HEK293 (cell line): ENCODE data around the gene BORCS6.

Experiments
- AEBP2 ChIP-seq: fragments of 450-650 bp; formaldehyde crosslinking; IDR thresholded peaks from 2 replicates; pipeline ENCODE4 v1.5.1; 2016; ENCODE audit warnings: missing biosample characterization, missing genetic modification characterization, borderline replicate concordance
- GFI1B ChIP-seq: fragments of 450-650 bp; formaldehyde crosslinking; IDR thresholded peaks from 2 replicates; pipeline ENCODE4 v1.5.1; 2016; ENCODE audit warnings: missing biosample characterization, missing genetic modification characterization
- HOXA7 ChIP-seq: sonication (generic); formaldehyde crosslinking; IDR thresholded peaks from 2 replicates; pipeline ENCODE4 v1.8.1; 2022; ENCODE audit warnings: missing genetic modification reagents, borderline replicate concordance
- KLF16 ChIP-seq: fragments of 450-650 bp; formaldehyde crosslinking; IDR thresholded peaks from 2 replicates; pipeline ENCODE4 v1.5.1; 2017; ENCODE audit warnings: missing biosample characterization, missing genetic modification characterization
- PRDM4 ChIP-seq: fragments of 450-650 bp; formaldehyde crosslinking; IDR thresholded peaks from 2 replicates; pipeline ENCODE4 v1.5.1; 2017; ENCODE audit warnings: missing biosample characterization, missing genetic modification characterization
- SP7 ChIP-seq: fragments of 450-650 bp; formaldehyde crosslinking; IDR thresholded peaks from 2 replicates; pipeline ENCODE4 v1.5.1; 2016; ENCODE audit warnings: missing biosample characterization, missing genetic modification characterization
- ZBTB17 ChIP-seq: fragments of 450-650 bp; formaldehyde crosslinking; IDR thresholded peaks from 2 replicates; pipeline ENCODE4 v1.5.1; 2016; ENCODE audit warnings: missing biosample characterization, missing genetic modification characterization
- ZFP37 ChIP-seq: fragments of 450-650 bp; formaldehyde crosslinking; IDR thresholded peaks from 2 replicates; pipeline ENCODE4 v1.5.1; 2016; ENCODE audit warnings: missing biosample characterization, missing genetic modification characterization
- ZFP41 ChIP-seq: fragments of 450-650 bp; formaldehyde crosslinking; IDR thresholded peaks from 2 replicates; pipeline ENCODE4 v1.5.1; 2016; ENCODE audit warnings: missing biosample characterization, missing genetic modification characterization, borderline replicate concordance
- ZNF10 ChIP-seq: fragments of 450-650 bp; formaldehyde crosslinking; IDR thresholded peaks from 2 replicates; pipeline ENCODE4 v1.5.1; 2017; ENCODE audit warnings: missing biosample characterization, missing genetic modification characterization
- ZNF114 ChIP-seq: fragments of 450-650 bp; formaldehyde crosslinking; IDR thresholded peaks from 2 replicates; pipeline ENCODE4 v1.5.0; 2017; ENCODE audit warnings: missing biosample characterization, missing genetic modification characterization
- ZNF140 ChIP-seq: fragments of 450-650 bp; formaldehyde crosslinking; IDR thresholded peaks from 2 replicates; pipeline ENCODE4 v1.5.1; 2016; ENCODE audit warnings: missing biosample characterization, missing genetic modification characterization
- ZNF155 ChIP-seq: fragments of 450-650 bp; formaldehyde crosslinking; IDR thresholded peaks from 2 replicates; pipeline ENCODE4 v1.5.1; 2016; ENCODE audit warnings: missing biosample characterization, missing genetic modification characterization
- ZNF169 ChIP-seq: fragments of 450-650 bp; formaldehyde crosslinking; IDR thresholded peaks from 2 replicates; pipeline ENCODE4 v1.5.1; 2016; ENCODE audit warnings: missing biosample characterization, missing genetic modification characterization
- ZNF214 ChIP-seq: fragments of 450-650 bp; formaldehyde crosslinking; IDR thresholded peaks from 2 replicates; pipeline ENCODE4 v1.5.1; 2017; ENCODE audit warnings: missing biosample characterization, mild to moderate bottlenecking, missing genetic modification characterization, borderline replicate concordance
- ZNF223 ChIP-seq: fragments of 450-650 bp; formaldehyde crosslinking; IDR thresholded peaks from 2 replicates; pipeline ENCODE4 v1.5.1; 2016; ENCODE audit warnings: missing biosample characterization, missing genetic modification characterization
- ZNF335 ChIP-seq: fragments of 450-650 bp; formaldehyde crosslinking; conservative IDR thresholded peaks from 2 replicates; pipeline ENCODE4 v1.5.1; 2016; ENCODE audit warnings: missing biosample characterization, missing genetic modification characterization
- ZNF350 ChIP-seq: fragments of 450-650 bp; formaldehyde crosslinking; IDR thresholded peaks from 2 replicates; pipeline ENCODE4 v1.5.0; 2017; ENCODE audit warnings: missing biosample characterization, mild to moderate bottlenecking, missing genetic modification characterization
- ZNF354C ChIP-seq: fragments of 450-650 bp; formaldehyde crosslinking; IDR thresholded peaks from 2 replicates; pipeline ENCODE4 v1.5.1; 2016; ENCODE audit warnings: missing biosample characterization, missing genetic modification characterization, low read depth, borderline replicate concordance
- ZNF394 ChIP-seq: fragments of 450-650 bp; formaldehyde crosslinking; IDR thresholded peaks from 2 replicates; pipeline ENCODE4 v1.5.1; 2016; ENCODE audit warnings: missing biosample characterization, missing genetic modification characterization, mild to moderate bottlenecking, moderate library complexity, borderline replicate concordance
- ZNF510 ChIP-seq: fragments of 450-650 bp; formaldehyde crosslinking; IDR thresholded peaks from 2 replicates; pipeline ENCODE4 v1.5.1; 2018; ENCODE audit warnings: mild to moderate bottlenecking, missing genetic modification characterization, missing biosample characterization; ENCODE audit not compliant: insufficient replicate concordance
- ZNF561 ChIP-seq: fragments of 450-650 bp; IDR thresholded peaks from 2 replicates; pipeline ENCODE4 v1.5.1; 2018; ENCODE audit warnings: missing biosample characterization, missing genetic modification characterization, borderline replicate concordance
- ZNF571 ChIP-seq: fragments of 450-650 bp; formaldehyde crosslinking; IDR thresholded peaks from 2 replicates; pipeline ENCODE4 v1.5.0; 2017; ENCODE audit warnings: missing biosample characterization, missing genetic modification characterization
- ZNF580 ChIP-seq: fragments of 450-650 bp; formaldehyde crosslinking; IDR thresholded peaks from 2 replicates; pipeline ENCODE4 v1.5.1; 2016; ENCODE audit warnings: missing biosample characterization, missing genetic modification characterization
- ZNF624 ChIP-seq: fragments of 450-650 bp; formaldehyde crosslinking; IDR thresholded peaks from 2 replicates; pipeline ENCODE4 v1.5.1; 2017; ENCODE audit warnings: missing biosample characterization, missing genetic modification characterization
- ZNF626 ChIP-seq: fragments of 450-650 bp; sonication (Bioruptor Pico); formaldehyde crosslinking; IDR thresholded peaks from 2 replicates; pipeline ENCODE4 v1.5.1; 2018; ENCODE audit warnings: missing biosample characterization, missing genetic modification characterization, inconsistent platforms
- ZNF645 ChIP-seq: fragments of 450-650 bp; formaldehyde crosslinking; IDR thresholded peaks from 2 replicates; pipeline ENCODE4; 2016; ENCODE audit warnings: missing biosample characterization, missing genetic modification characterization
- ZNF664 ChIP-seq: fragments of 450-650 bp; formaldehyde crosslinking; IDR thresholded peaks from 2 replicates; pipeline ENCODE4 v1.5.1; 2016; ENCODE audit warnings: missing biosample characterization, missing genetic modification characterization
- ZNF792 ChIP-seq: fragments of 450-650 bp; formaldehyde crosslinking; IDR thresholded peaks from 2 replicates; pipeline ENCODE4 v1.5.1; 2016; ENCODE audit warnings: missing biosample characterization, missing genetic modification characterization
- ZNF837 ChIP-seq: fragments of 450-650 bp; formaldehyde crosslinking; IDR thresholded peaks from 2 replicates; pipeline ENCODE4 v1.5.1; 2016; ENCODE audit warnings: missing biosample characterization, missing genetic modification characterization
- ZSCAN16 ChIP-seq: fragments of 450-650 bp; formaldehyde crosslinking; IDR thresholded peaks from 2 replicates; pipeline ENCODE4 v1.5.1; 2016; ENCODE audit warnings: missing biosample characterization, missing genetic modification characterization
- TF ChIP-seq, protein P1 (sequence below): fragments of 450-650 bp; formaldehyde crosslinking; optimal IDR thresholded peaks from 2 replicates; pipeline ENCODE3; 2016; ENCODE audit warnings: missing biosample characterization, mild to moderate bottlenecking, missing genetic modification characterization
- TF ChIP-seq, protein P2 (sequence below): fragments of 450-650 bp; formaldehyde crosslinking; IDR thresholded peaks from 2 replicates; pipeline ENCODE4 v1.5.1; 2016; ENCODE audit warnings: missing biosample characterization, missing genetic modification characterization

BORCS6 gene

DNA sequence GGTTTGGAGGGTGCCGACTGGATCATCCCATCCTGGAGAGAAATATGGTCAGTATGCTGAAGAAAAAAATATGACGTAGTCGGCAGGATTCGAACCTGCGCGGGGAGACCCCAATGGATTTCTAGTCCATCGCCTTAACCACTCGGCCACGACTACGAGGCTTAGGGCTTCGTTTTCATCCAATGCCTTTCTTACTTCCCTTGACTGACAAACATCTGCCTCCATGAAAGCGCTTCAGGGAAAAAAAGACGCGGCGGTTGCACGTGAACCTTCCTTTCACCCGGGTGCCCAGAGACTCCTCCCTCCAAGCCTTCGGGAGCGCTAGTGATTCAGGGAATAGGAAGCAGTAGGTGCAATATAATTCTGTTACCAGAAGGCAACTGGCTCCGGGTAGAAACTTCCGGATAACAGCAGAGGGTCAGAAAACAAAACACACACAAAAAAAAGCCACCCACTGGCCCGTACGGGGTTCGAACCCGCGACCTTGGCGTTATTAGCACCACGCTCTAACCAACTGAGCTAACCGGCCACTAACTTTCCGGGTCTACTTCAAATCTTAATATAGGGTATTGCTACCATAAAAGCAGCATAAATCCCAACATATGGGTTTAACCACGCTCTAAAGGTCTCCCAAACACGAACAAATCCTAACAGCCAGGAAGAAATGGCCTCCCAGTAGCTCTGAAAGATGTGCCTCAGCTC is 36.7 kb upstream of the BORCS6 start (continued):
- no peak for TF ChIP-seq ZSCAN16
- TF ChIP-seq, protein P1, sequence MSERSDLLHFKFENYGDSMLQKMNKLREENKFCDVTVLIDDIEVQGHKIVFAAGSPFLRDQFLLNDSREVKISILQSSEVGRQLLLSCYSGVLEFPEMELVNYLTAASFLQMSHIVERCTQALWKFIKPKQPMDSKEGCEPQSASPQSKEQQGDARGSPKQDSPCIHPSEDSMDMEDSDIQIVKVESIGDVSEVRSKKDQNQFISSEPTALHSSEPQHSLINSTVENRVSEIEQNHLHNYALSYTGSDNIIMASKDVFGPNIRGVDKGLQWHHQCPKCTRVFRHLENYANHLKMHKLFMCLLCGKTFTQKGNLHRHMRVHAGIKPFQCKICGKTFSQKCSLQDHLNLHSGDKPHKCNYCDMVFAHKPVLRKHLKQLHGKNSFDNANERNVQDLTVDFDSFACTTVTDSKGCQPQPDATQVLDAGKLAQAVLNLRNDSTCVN: peak; percentile 47
- TF ChIP-seq AEBP2: no peak
- 0 out of 2 replicates have a peak, but pooled peaks have one; percentile 13 for TF ChIP-seq GFI1B (tag by site-specific recombination)
- no peak for TF ChIP-seq ZNF354C
- peak; percentile 85 for TF ChIP-seq KLF16 (tag by site-specific recombination)
- TF ChIP-seq ZFP41 (tag by site-specific recombination): no peak
- no peak for TF ChIP-seq ZNF114
- peak; percentile 54; the same call in 1 of the 2 replicates for TF ChIP-seq ZBTB17 (tag by site-specific recombination)
- TF ChIP-seq ZNF626: no peak
- no peak for TF ChIP-seq ZNF837 (tag by site-specific recombination)
- peak; percentile 76 for TF ChIP-seq SP7 (tag by site-specific recombination)
- TF ChIP-seq ZNF792 (tag by site-specific recombination): 0 out of 2 replicates have a peak, but pooled peaks have one; percentile 39
- TF ChIP-seq HOXA7 (CRISPR knock-in tag): no peak
- TF ChIP-seq, protein P2, sequence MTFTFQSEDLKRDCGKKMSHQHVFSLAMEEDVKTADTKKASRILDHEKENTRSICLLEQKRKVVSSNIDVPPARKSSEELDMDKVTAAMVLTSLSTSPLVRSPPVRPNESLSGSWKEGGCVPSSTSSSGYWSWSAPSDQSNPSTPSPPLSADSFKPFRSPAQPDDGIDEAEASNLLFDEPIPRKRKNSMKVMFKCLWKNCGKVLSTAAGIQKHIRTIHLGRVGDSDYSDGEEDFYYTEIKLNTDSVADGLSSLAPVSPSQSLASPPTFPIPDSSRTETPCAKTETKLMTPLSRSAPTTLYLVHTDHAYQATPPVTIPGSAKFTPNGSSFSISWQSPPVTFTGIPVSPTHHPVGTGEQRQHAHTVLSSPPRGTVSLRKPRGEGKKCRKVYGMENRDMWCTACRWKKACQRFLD: no peak
- TF ChIP-seq ZNF394 (tag by site-specific recombination): peak; percentile 73
- no peak for TF ChIP-seq ZFP37
- TF ChIP-seq ZNF223 (tag by site-specific recombination): no peak
- TF ChIP-seq ZNF155 (tag by site-specific recombination): no peak
- TF ChIP-seq ZNF580: peak; percentile 89
- TF ChIP-seq ZNF335 (tag by site-specific recombination): peak; percentile 11; the same call in 1 of the 2 replicates
- 0 out of 2 replicates have a peak, but pooled peaks have one; percentile 23 for TF ChIP-seq ZNF214 (tag by site-specific recombination)
- TF ChIP-seq ZNF510 (tag by site-specific recombination): no peak
- peak; percentile 54 for TF ChIP-seq ZNF561 (tag by site-specific recombination)
- 0 out of 2 replicates have a peak, but pooled peaks have one; percentile 5 for TF ChIP-seq ZNF664 (tag by site-specific recombination)
- no peak for TF ChIP-seq ZNF350 (tag by site-specific recombination)
- TF ChIP-seq ZNF624: 0 out of 2 replicates have a peak, but pooled peaks have one; percentile 65
- peak; percentile 61; the same call in 1 of the 2 replicates for TF ChIP-seq PRDM4 (tag by site-specific recombination)
- TF ChIP-seq ZNF571 (tag by site-specific recombination): no peak
- TF ChIP-seq ZNF645 (tag by site-specific recombination): no peak
- TF ChIP-seq ZNF10 (tag by site-specific recombination): no peak
- TF ChIP-seq ZNF140: no peak
- 0 out of 2 replicates have a peak, but pooled peaks have one; percentile 8 for TF ChIP-seq ZNF169 (tag by site-specific recombination)
